Neuron (in vitro differentiated cells): ENCODE results near the gene TNFRSF8.

Experiments used
- H2AFZ ChIP-seq: one replicate; pipeline ENCODE4 v1.6.1; 2013; ENCODE audit warnings: low read depth, mild to moderate bottlenecking, inconsistent platforms, low read length, moderate library complexity
- H3K27me3 ChIP-seq: one replicate; pipeline ENCODE4 v1.6.1; 2013; ENCODE audit warnings: low read length; ENCODE audit not compliant: insufficient read depth
- H3K36me3 ChIP-seq: one replicate; pipeline ENCODE4 v1.6.1; 2013; ENCODE audit warnings: low read length; ENCODE audit not compliant: insufficient read depth
- H3K4me1 ChIP-seq: one replicate; pipeline ENCODE4 v1.6.1; 2013; ENCODE audit warnings: low read length; ENCODE audit not compliant: insufficient read depth
- H3K4me3 ChIP-seq: 2 replicates; pipeline ENCODE4 v1.5.1; 2013; ENCODE audit warnings: mild to moderate bottlenecking, low read length, moderate library complexity
- H3K9me3 ChIP-seq: one replicate; pipeline ENCODE4 v1.6.1; 2013; ENCODE audit warnings: low read length

TNFRSF8 gene

DNA sequence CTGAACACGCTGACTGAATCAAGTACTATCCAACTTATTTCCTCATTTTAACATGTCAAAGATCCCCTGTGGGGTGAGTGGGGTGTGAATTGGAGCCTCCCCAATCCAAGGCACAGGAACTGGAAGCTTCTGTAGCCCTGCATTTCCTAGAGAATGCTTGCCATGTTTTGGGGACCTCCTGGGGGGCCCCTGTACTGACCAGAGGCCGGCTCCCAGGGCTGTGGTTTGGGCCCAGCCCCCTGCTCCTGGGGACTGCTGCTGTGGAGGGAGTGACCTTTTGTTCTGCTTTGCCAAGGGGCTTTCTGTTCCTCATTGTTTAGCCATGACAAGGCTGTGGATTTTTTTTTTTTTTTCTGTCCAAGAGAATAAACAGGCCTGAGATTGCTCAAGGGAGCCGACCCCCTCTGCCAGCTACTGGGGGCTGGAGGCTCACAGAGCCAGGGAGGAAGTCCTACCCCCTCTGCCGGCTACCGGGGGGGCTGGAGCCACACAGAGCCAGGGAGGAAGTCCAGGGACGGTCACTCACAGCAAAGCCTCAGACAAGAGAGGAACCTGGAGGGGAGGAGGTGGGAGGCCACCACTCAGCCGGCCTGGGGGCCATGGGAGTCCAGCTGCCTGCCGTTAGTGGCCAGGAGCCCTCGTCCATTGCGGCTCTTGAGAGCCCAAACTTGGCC, 121.0 kb downstream of the TNFRSF8 start:
- Histone ChIP-seq H3K36me3 (no peaks in the 10 kb centered on the region), H3K4me1 (peaks cover 31% of the 10 kb centered on the region), H3K27me3 (no peaks in the 10 kb centered on the region), H3K4me3 (peak overlapping the region; percentile 2), H3K9me3 (no peaks in the 10 kb centered on the region), H2AFZ (peak overlapping the region; percentile 48)

DNA sequence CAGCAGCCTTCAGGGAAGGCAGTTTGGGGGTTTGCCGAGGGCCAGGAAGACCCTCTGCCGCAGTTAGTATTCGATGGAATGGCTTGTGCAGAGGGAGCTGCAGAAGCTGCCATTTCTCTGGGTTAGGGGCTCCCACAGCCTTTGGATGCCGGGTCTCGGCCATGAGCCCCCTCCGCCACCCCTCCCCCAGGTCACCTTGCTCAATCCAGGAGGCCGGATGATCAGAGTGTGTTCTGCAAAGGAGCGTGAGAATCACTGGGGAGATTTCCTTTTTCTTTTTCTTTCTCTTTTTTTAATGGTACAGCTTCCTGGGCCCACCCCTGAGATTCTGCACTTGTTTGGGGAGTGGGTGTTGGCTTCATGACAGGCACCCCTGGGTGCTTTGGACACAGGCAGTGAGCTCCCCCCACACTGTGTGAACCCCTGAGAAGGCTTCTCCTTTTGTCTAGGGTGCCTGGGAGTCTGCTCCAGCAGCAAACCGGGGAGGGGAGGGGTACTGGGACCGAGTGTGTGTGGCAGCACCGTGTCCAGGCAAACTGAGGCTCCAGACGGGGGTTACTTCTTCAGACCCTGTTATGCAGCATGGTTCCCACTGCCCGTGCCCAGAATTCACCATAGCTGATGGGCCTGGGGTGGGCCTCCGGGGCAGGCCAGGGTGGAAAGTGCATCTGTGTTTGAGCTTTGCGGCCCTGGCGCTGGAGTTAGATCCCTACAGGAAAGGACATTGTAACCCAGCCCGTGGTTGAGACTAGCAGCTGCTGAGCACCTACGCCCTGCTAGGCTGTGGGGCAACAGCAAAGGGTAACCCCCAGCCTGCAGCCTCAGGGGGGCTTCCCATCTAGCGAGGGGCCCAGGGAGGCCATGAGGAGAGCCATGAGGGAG, 122.2 kb downstream of the TNFRSF8 start:
- H3K27me3 ChIP-seq: no peaks in the 10 kb centered on the region
- H3K36me3 ChIP-seq: no peaks in the 10 kb centered on the region
- H3K4me1 ChIP-seq: peaks cover 27% of the 10 kb centered on the region
- H3K4me3 ChIP-seq: no peak overlapping the region
- H3K9me3 ChIP-seq: no peaks in the 10 kb centered on the region
- H2AFZ ChIP-seq: peak overlapping the region; percentile 48

DNA sequence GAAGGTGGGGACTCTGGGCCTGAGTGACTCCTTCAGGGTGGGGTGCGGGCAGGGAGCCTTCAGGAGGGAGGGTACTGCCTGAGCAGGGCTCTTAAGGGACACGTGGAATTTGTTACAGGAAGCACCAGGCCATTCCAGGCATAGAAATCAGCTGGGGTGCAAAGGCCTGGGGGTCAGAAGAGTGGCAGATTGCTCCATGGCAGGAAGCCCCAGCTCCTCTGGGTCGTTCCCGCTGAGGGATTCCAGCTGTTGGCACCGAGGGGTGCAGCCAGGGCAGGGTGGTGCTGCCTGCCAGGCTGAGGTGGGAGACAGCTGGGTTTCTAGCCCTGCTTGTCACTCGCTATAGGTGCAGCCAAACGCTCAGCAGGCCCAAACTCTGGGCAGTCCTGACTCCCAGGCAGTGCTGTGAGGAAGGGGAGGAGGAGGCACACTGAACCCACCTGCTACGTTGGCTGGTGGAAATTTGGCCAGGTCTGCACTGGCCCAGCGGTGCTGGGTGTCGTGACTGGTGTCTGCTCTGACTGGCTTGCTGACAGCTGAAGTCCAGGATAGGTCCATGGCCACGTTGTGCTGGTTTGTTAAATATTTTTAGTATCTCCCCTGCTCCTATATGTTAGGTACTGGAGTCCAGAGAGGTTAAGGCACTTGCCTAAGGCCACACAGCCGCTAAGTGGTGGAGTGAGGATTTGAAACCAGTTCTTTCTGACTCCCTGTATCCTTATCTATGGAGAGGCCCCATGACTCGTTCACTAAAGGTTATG, 123.0 kb downstream of the TNFRSF8 start:
- peaks cover 27% of the 10 kb centered on the region for H3K4me1 ChIP-seq
- no peak overlapping the region for H2AFZ ChIP-seq
- no peaks in the 10 kb centered on the region for H3K36me3 ChIP-seq
- H3K4me3 ChIP-seq: no peak overlapping the region
- no peaks in the 10 kb centered on the region for H3K9me3 ChIP-seq
- H3K27me3 ChIP-seq: no peaks in the 10 kb centered on the region

DNA sequence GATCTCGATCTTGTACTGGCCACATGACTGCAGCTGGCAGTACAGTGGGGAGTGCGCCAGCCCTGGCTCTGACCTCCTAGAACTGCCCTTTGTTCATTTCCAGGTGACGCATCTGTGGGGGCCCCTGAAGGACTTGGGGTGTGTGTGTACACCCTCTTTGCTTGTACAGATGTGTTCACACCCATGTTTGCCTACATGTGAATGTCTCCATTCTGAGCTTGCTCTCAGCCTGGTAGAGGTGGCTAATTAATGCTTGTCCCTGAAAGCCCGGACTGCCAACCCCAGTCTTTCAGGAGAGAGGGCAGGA, 123.5 kb downstream of the TNFRSF8 start:
- H3K9me3 ChIP-seq: no peaks in the 10 kb centered on the region
- H2AFZ ChIP-seq: no peak overlapping the region
- H3K27me3 ChIP-seq: no peaks in the 10 kb centered on the region
- H3K4me1 ChIP-seq: peaks cover 27% of the 10 kb centered on the region
- no peak overlapping the region for H3K4me3 ChIP-seq
- H3K36me3 ChIP-seq: no peaks in the 10 kb centered on the region

DNA sequence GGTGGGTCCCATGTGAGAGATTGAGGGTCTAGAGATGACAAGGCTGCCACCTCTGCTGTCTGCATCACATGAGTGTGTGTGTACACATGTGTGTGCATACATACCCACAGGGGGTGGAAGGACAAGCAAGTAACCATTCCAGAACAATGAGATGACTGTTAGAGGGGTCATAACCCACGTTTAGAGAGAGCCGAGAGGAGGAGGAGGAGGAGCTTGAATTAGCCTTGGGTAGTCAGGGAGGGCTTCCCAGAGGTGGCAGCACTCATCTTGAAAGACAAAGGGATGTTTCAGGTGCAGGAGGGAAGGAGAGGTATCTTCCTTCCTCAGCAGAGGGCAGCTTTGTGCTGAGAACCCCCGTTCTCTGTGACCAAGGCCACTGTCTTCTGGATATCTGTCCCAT, 125.0 kb downstream of the TNFRSF8 start:
- Histone ChIP-seq H3K27me3 (no peaks in the 10 kb centered on the region), H3K4me3 (no peak overlapping the region), H2AFZ (no peak overlapping the region), H3K9me3 (no peaks in the 10 kb centered on the region), H3K4me1 (peaks cover 27% of the 10 kb centered on the region), H3K36me3 (no peaks in the 10 kb centered on the region)

DNA sequence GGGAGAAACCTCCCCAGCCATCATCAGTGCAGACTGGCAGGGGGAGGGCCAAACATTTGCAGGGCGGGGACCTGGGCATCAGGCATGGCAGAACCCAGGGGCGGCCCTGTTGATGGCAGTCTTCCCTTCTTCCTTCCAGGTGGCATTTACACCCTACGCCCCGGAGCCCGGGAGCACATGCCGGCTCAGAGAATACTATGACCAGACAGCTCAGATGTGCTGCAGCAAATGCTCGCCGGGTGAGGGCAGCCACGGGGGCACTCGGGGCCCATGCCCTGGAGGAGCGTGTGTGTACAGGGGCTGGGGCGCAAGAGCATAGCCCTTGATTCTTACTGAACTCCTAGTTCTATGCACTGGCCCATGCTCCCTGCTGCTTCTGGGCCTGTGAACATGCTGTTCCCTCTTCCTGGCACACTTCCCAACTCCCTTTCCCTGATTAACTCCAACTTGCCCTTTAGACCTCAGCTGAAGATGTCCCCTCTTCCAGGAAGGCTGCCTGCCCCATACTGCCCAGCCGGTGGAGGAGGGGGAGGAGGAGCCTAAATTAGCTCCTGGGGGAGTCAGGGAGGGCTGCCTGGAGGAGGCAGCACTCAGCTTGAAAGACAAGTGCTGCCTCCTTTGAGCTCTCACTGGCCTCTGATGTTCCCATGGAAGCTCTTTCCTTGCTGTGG, 125.7 kb downstream of the TNFRSF8 start:
- no peak overlapping the region for H2AFZ ChIP-seq
- H3K9me3 ChIP-seq: no peaks in the 10 kb centered on the region
- H3K4me1 ChIP-seq: peaks cover 26% of the 10 kb centered on the region
- H3K36me3 ChIP-seq: no peaks in the 10 kb centered on the region
- H3K4me3 ChIP-seq: no peak overlapping the region
- no peaks in the 10 kb centered on the region for H3K27me3 ChIP-seq

DNA sequence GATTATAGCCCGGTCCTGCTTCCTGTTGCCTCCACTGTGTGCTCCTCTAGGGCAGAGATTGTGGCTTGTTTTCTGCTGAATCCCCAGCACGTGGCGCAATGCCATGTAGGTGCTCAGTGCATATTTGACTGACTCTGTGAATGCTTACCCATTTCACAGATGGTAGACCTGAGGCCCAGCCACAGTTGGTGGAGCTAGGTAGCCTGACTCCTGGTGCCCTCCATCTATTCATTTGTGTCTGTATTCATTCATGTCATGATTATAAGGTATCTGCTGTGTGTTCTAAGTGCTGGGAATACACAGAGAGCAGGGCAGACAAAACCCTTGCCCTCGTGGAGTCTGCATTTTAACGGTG, 126.2 kb downstream of the TNFRSF8 start:
- no peaks in the 10 kb centered on the region for H3K27me3 ChIP-seq
- H3K4me3 ChIP-seq: no peak overlapping the region
- H3K4me1 ChIP-seq: peaks cover 21% of the 10 kb centered on the region
- no peaks in the 10 kb centered on the region for H3K36me3 ChIP-seq
- H2AFZ ChIP-seq: no peak overlapping the region
- no peaks in the 10 kb centered on the region for H3K9me3 ChIP-seq

DNA sequence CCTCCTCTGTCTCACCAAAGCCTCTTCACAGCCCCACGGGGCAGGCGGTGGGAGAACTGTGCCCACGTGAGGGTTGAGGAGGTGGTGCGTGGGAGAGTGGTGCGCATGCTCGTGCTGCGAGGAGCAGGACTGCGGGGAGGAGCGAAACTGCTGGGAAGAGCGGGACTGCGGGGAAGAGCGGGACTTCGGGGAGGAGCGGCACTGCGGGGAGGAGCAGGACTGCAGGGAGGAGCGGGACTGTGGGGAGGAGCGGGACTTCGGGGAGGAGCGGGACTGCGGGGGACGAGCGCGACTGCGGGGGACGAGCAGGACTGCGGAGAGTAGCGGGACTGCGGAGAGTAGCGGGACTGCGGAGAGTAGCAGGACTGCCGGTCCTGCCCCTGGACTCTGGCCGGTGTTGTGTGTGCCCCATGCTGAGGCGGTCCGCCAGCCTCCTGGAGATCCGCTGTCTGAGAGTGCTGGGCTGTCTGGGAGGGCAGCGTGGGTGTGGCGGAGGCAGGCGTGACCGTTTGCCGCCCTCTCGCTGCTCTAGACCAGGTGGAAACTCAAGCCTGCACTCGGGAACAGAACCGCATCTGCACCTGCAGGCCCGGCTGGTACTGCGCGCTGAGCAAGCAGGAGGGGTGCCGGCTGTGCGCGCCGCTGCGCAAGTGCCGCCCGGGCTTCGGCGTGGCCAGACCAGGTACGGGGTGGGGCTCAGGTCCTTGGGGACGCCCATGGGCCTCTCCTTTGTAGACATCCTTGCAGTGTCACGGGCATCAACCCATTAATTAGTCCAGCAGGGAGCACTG, 128.3 kb downstream of the TNFRSF8 start:
- Histone ChIP-seq H3K4me1 (peaks cover 2% of the 10 kb centered on the region), H3K27me3 (no peaks in the 10 kb centered on the region), H2AFZ (no peak overlapping the region), H3K9me3 (no peaks in the 10 kb centered on the region), H3K4me3 (no peak overlapping the region), H3K36me3 (no peaks in the 10 kb centered on the region)
